Activated B cell treated with CpG ODN at 0.5 μM for 24 hours (primary cell): Measurements from ENCODE around the gene HSBP1L1. TPM values are rescaled to one million over a fixed set of nuclear protein-coding genes. Genes with fewer than 3 reads are reported as not detected.

Experiments
- ATAC-seq: fragments of 200-7000 bp; cut with Tn5 transposase; one replicate; pipeline ENCODE4 v1.10.0; 2021; ENCODE audit warnings: low read depth, mild to moderate bottlenecking, moderate library complexity
- CTCF ChIA-PET: fragments of 350-600 bp; sonication (Branson Sonifier 250); formaldehyde crosslinking; loops from one replicate; lab custom pipeline; 2021; ENCODE audit warnings: antibody characterized with exemption; lab: Charles Lee
- POLR2A ChIA-PET: fragments of 350-600 bp; sonication (Branson Sonifier 250); formaldehyde crosslinking; loops from one replicate; lab custom pipeline; 2021; ENCODE audit warnings: antibody characterized with exemption; lab: Charles Lee
- DNase-seq: peaks from one replicate; pipeline ENCODE4 v3.0.0; 2022
- H3K27ac Mint-ChIP-seq: one replicate; pipeline ENCODE4 v1.8.0; 2020; ENCODE audit warnings: mixed read lengths
- H3K27me3 Mint-ChIP-seq: one replicate; pipeline ENCODE4 v1.8.0; 2021; ENCODE audit warnings: mixed read lengths
- H3K36me3 Mint-ChIP-seq: one replicate; pipeline ENCODE4 v1.8.0; 2021; ENCODE audit warnings: low read depth, mixed read lengths
- H3K4me1 Mint-ChIP-seq: one replicate; pipeline ENCODE4 v1.8.0; 2021; ENCODE audit warnings: mixed read lengths
- H3K4me3 Mint-ChIP-seq: one replicate; pipeline ENCODE4 v1.8.0; 2020; ENCODE audit warnings: mild to moderate bottlenecking, mixed read lengths
- H3K9me3 Mint-ChIP-seq: one replicate; pipeline ENCODE4 v1.8.0; 2020; ENCODE audit warnings: mixed read lengths
- CTCF ChIP-seq: fragments of 200-600 bp; IDR thresholded peaks from one replicate; pipeline ENCODE4 v1.8.0; 2022; ENCODE audit warnings: antibody characterized with exemption, mild to moderate bottlenecking
- intact Hi-C: fragments of 100-400 bp; cut with micrococcal nuclease; formaldehyde crosslinking; loops from one replicate; pipeline ENCODE4 v1.15.1; 2024
- total RNA-seq: library from RNA; stranded (reverse); gene quantifications from 2 replicates; pipeline ENCODE4 v1.2.3, GENCODE V29; 2022

Gene HSBP1L1
- total RNA-seq, 1 donor from 2014 or later, result 2.5 TPM

GRCh38 chr18:79917169-79917852 is 47.1 kb upstream of the HSBP1L1 start:
- POLR2A ChIA-PET, result interaction anchor here (0.6 kb wide), 1 partner anchor 160 kb away, joined by 5 read pairs; no protein-coding TSS in a partner anchor
- no peak for TF ChIP-seq CTCF
- H3K4me3 Mint-ChIP-seq, result no peak overlapping the region
- CTCF ChIA-PET, result no interaction called here
- no peak overlapping the region for H3K27ac Mint-ChIP-seq
- H3K27me3 Mint-ChIP-seq, result no peaks in the 10 kb centered on the region
- no peak for DNase-seq
- peaks cover 48% of the 10 kb centered on the region for H3K36me3 Mint-ChIP-seq
- H3K9me3 Mint-ChIP-seq, result no peaks in the 10 kb centered on the region
- H3K4me1 Mint-ChIP-seq, result peaks cover 29% of the 10 kb centered on the region
- no peak for ATAC-seq
- intact Hi-C loops, result loop anchor here (10.0 kb wide), 1 partner anchor 63 kb away; no protein-coding TSS in a partner anchor

- TF ChIP-seq CTCF, result no peak
- DNase-seq, result no peak
Observed at GRCh38 chr18:79917853-79918614, 46.4 kb upstream of the HSBP1L1 start.

GRCh38 chr18:79918615-79919011 is 45.8 kb upstream of the HSBP1L1 start:
- ATAC-seq, result no peak
- ChIA-PET CTCF (no interaction called here), POLR2A (no interaction called here)
- no peaks in the 10 kb centered on the region for H3K27me3 Mint-ChIP-seq
- H3K36me3 Mint-ChIP-seq, result peaks cover 47% of the 10 kb centered on the region
- DNase-seq, result no peak
- H3K4me1 Mint-ChIP-seq, result peaks cover 18% of the 10 kb centered on the region
- TF ChIP-seq CTCF, result no peak
- no peaks in the 10 kb centered on the region for H3K9me3 Mint-ChIP-seq
- no peak overlapping the region for H3K4me3 Mint-ChIP-seq
- no peak overlapping the region for H3K27ac Mint-ChIP-seq
- intact Hi-C loops, result loop anchor here (10.0 kb wide), 1 partner anchor 64 kb away; no protein-coding TSS in a partner anchor

More at GRCh38 chr18:79917853-79918614, 46.4 kb upstream of the HSBP1L1 start:
- ChIA-PET CTCF (no interaction called here), POLR2A (no interaction called here)
- H3K9me3 Mint-ChIP-seq, result no peaks in the 10 kb centered on the region
- peaks cover 47% of the 10 kb centered on the region for H3K36me3 Mint-ChIP-seq
- no peak overlapping the region for H3K27ac Mint-ChIP-seq
- intact Hi-C loops, result loop anchor here (10.0 kb wide), 1 partner anchor 63 kb away; no protein-coding TSS in a partner anchor
- peaks cover 24% of the 10 kb centered on the region for H3K4me1 Mint-ChIP-seq
- ATAC-seq, result no peak
- H3K4me3 Mint-ChIP-seq, result no peak overlapping the region
- H3K27me3 Mint-ChIP-seq, result no peaks in the 10 kb centered on the region

GRCh38 chr18:79919089-79919488 is 45.4 kb upstream of the HSBP1L1 start:
- ChIA-PET POLR2A (no interaction called here), CTCF (no interaction called here)
- no peak overlapping the region for H3K4me3 Mint-ChIP-seq
- H3K36me3 Mint-ChIP-seq, result peaks cover 51% of the 10 kb centered on the region
- no peak for ATAC-seq
- intact Hi-C loops, result loop anchor here (10.0 kb wide), 1 partner anchor 64 kb away; no protein-coding TSS in a partner anchor
- TF ChIP-seq CTCF, result no peak
- H3K27ac Mint-ChIP-seq, result no peak overlapping the region
- H3K4me1 Mint-ChIP-seq, result peaks cover 13% of the 10 kb centered on the region
- H3K27me3 Mint-ChIP-seq, result no peaks in the 10 kb centered on the region
- DNase-seq, result no peak
- peaks cover under 1% of the 10 kb centered on the region for H3K9me3 Mint-ChIP-seq
